HepG2 (cell line): ENCODE results near the gene WDR11. TPM values are rescaled to one million over a fixed set of nuclear protein-coding genes. Genes with fewer than 3 reads are reported as not detected.

Experiments used
- ATAC-seq: fragments of 200-7000 bp; cut with Tn5 transposase; 3 replicates; pipeline ENCODE4 v1.9.1; 2020; ENCODE audit warnings: mild to moderate bottlenecking, moderate library complexity
- BruUV-seq: library from RNA; stranded (reverse); fragments of 400-500 nt; replicated peaks from 2 replicates; lab custom pipeline; 2021; lab: Mats Ljungman, UMichigan
- CTCF ChIA-PET: fragments of 300-600 bp; formaldehyde crosslinking; extraction: SDS; loops from one replicate; lab custom pipeline; 2021; ENCODE audit warnings: low total read pairs, inconsistent platforms, low intra/inter-chr PET ratio; lab: Yijun Ruan, JAX
- POLR2A ChIA-PET: fragments of 350-600 bp; sonication (Branson Sonifier 250); formaldehyde crosslinking; loops from one replicate; lab custom pipeline; 2020; ENCODE audit warnings: antibody characterized with exemption, inconsistent platforms; lab: Yijun Ruan, JAX
- DNase-seq: peaks from one replicate; pipeline ENCODE4 v3.0.0-alpha.2; 2015; ENCODE audit warnings: low spot score
- FAIRE-seq: peaks from 3 replicates; lab custom pipeline; 2011; peaks lifted over from hg19 to GRCh38; lab: Jason Lieb, UNC
- H2AFZ ChIP-seq: one replicate; pipeline ENCODE4 v1.6.1; 2011; ENCODE audit warnings: low read length, inconsistent platforms
- H3K27ac ChIP-seq: fragments of 300-600 bp; 3 replicates; pipeline ENCODE4 v1.8.0; 2011; ENCODE audit warnings: mixed run types, mild to moderate bottlenecking, mixed read lengths, low read length, inconsistent platforms; ENCODE audit not compliant: insufficient read depth; ENCODE audit errors: extremely low read length
- H3K27me3 ChIP-seq, 2 experiments: fragments of 200-600 bp in 1 of 2; 2 replicates in 1 of 2; 3 replicates in 1 of 2; pipeline versions ENCODE4 v1.6.0 to v1.8.0; 2011; ENCODE audit warnings: low read length in 2 of 2, mild to moderate bottlenecking in 2 of 2, moderate library complexity in 2 of 2, inconsistent platforms in 1 of 2; ENCODE audit not compliant: insufficient read depth in 2 of 2, control insufficient read depth in 1 of 2
- H3K36me3 ChIP-seq, 2 experiments: fragments of 200-600 bp in 1 of 2; replicated peaks in 1 of 2; 2 replicates in 1 of 2; 3 replicates in 1 of 2; pipeline versions ENCODE4 v1.5.1 to v1.8.0; 2011; ENCODE audit warnings: low read length in 2 of 2, inconsistent platforms in 1 of 2; ENCODE audit not compliant: insufficient read depth in 2 of 2, control insufficient read depth in 1 of 2
- H3K4me1 ChIP-seq: 2 replicates; pipeline ENCODE4 v1.5.1; 2012; ENCODE audit warnings: low read length, inconsistent platforms; ENCODE audit not compliant: insufficient read depth
- H3K4me2 ChIP-seq: 2 replicates; pipeline ENCODE4 v1.6.0; 2011; ENCODE audit warnings: low read depth, low read length, inconsistent platforms
- H3K4me3 ChIP-seq, 3 experiments: fragments of 200-600 bp in 1 of 3; sonication (generic), shearing (Covaris generic) in 1 of 3; replicated peaks in 1 of 3; 2 replicates each; pipeline ENCODE4 v1.5.1; 2011 to 2016; ENCODE audit warnings: low read length in 3 of 3, inconsistent platforms in 2 of 3, low read depth in 2 of 3, mild to moderate bottlenecking in 2 of 3, control low read depth in 1 of 3, mixed read lengths in 1 of 3; ENCODE audit not compliant: insufficient read depth in 1 of 3
- H3K79me2 ChIP-seq: one replicate; pipeline ENCODE4 v1.6.1; 2011; ENCODE audit warnings: low read length, inconsistent platforms; ENCODE audit not compliant: insufficient read depth
- H3K9ac ChIP-seq: 2 replicates; pipeline ENCODE4 v1.6.0; 2011; ENCODE audit warnings: mild to moderate bottlenecking, low read depth, low read length, inconsistent platforms; ENCODE audit not compliant: insufficient read depth
- H3K9me3 ChIP-seq: 2 replicates; pipeline ENCODE4 v1.5.1; 2012; ENCODE audit warnings: mild to moderate bottlenecking, low read length
- H4K20me1 ChIP-seq: 2 replicates; pipeline ENCODE4 v1.6.0; 2011; ENCODE audit warnings: inconsistent platforms, mild to moderate bottlenecking, low read length, moderate library complexity; ENCODE audit not compliant: insufficient read depth
- FLYWCH1 ChIP-seq: sonication (generic); formaldehyde crosslinking; IDR thresholded peaks from 2 replicates; pipeline ENCODE4 v1.8.1; 2023; ENCODE audit warnings: mild to moderate bottlenecking, missing genetic modification reagents
- IRF2 ChIP-seq: IDR thresholded peaks from 2 replicates; pipeline ENCODE4 v1.6.1; 2018; ENCODE audit warnings: missing genetic modification reagents, missing compliant biosample characterization
- MAFF ChIP-seq: IDR thresholded peaks from 2 replicates; pipeline ENCODE4 v1.6.1; 2011; ENCODE audit warnings: low read depth, low read length, improper control_type of control experiment
- MAFK ChIP-seq, 2 experiments: IDR thresholded peaks in 1 of 2; conservative IDR thresholded peaks in 1 of 2; 2 replicates each; pipeline ENCODE4 v1.6.1; 2011; ENCODE audit warnings: improper control_type of control experiment in 2 of 2, low read length in 2 of 2
- RARA ChIP-seq: IDR thresholded peaks from 2 replicates; pipeline ENCODE4 v1.6.1; 2016; ENCODE audit warnings: missing genetic modification reagents, missing compliant biosample characterization
- ZNF232 ChIP-seq: sonication (generic); formaldehyde crosslinking; IDR thresholded peaks from 2 replicates; pipeline ENCODE4 v1.4.0; 2020; ENCODE audit warnings: missing genetic modification reagents, borderline replicate concordance
- ZNF251 ChIP-seq: sonication (generic); formaldehyde crosslinking; IDR thresholded peaks from 2 replicates; pipeline ENCODE4 v1.9.0; 2021; ENCODE audit warnings: mild to moderate bottlenecking, missing genetic modification reagents
- ZNF772 ChIP-seq: sonication (generic); formaldehyde crosslinking; IDR thresholded peaks from 2 replicates; pipeline ENCODE4 v1.5.0; 2020; ENCODE audit warnings: mild to moderate bottlenecking, missing genetic modification reagents
- WGBS: methylation state at CpG from one replicate; pipeline ENCODE4 v1.1.6; 2017; ENCODE audit warnings: low lambda C conversion rate; 5-methylcytosine and 5-hydroxymethylcytosine counted together
- in situ Hi-C: cut with HindIII; loops from 2 replicates; pipeline ENCODE4 v1.10.0; 2017; ENCODE audit warnings: low pct_unique_long_range_greater_than_20kb; ENCODE audit not compliant: extremely low pct_ligation_motif_present
- intact Hi-C: fragments of 100-400 bp; cut with micrococcal nuclease; formaldehyde crosslinking; loops from one replicate; pipeline ENCODE4 v1.10.0; 2022; ENCODE audit not compliant: unreplicated experiment
- polyA plus RNA-seq, 8 experiments: library from polyadenylated mRNA; depleted of rRNA in 3 of 8; stranded (reverse) in 7 of 8; unstranded in 1 of 8; fragments of >200 nt; fragmentation: Illumina TruSeq in 4 of 8; extraction: Trizol in 4 of 8; gene quantifications; 2 replicates each; pipeline versions ENCODE4 v1.2.1 to v1.2.3, GENCODE V29; 2011 to 2016; ENCODE audit warnings: low read depth in 4 of 8, missing spikeins in 1 of 8, mixed read lengths in 1 of 8; ENCODE audit not compliant: insufficient read depth in 1 of 8
- total RNA-seq, 5 experiments: library from RNA; depleted of rRNA; stranded (reverse); fragments of >200 nt; fragmentation: Illumina TruSeq; extraction: Trizol; gene quantifications; 2 replicates each; pipeline ENCODE4 v1.2.3, GENCODE V29; 2016; ENCODE audit warnings: low read depth in 1 of 5

WDR11 gene
- total and polyA plus RNA-seq, 2 of the 13 experiments (the other 11 are each of a cell fraction or from before 2014, with no cell fraction given), result 38.0 to 45.2 TPM

GRCh38 chr10:120825878-120826769, 25.0 kb upstream of the WDR11 start:
- Histone ChIP-seq H4K20me1 (no peaks in the 10 kb centered on the region; the same call in 1 of the 2 replicates), H3K4me2 (no peak overlapping the region), H3K9me3 (no peaks in the 10 kb centered on the region), H3K4me1 (peaks cover 6% of the 10 kb centered on the region; the same call in 1 of the 2 replicates), H3K27me3 (peaks cover 0 to 2% of the 10 kb centered on the region in 2 experiments; a peak in 1 of 5 replicates), H3K9ac (no peak overlapping the region), H3K79me2 (no peaks in the 10 kb centered on the region), H2AFZ (no peak overlapping the region), H3K4me3 (no peak overlapping the region), H3K36me3 (no peaks in the 10 kb centered on the region), H3K27ac (no peak overlapping the region)
- WGBS, result 22% methylated on average over 3 of the region's 3 CpGs
- in situ Hi-C loops (no loop called here), intact Hi-C loops (no loop called here)
- DNase-seq (no peak), FAIRE-seq (no peak), ATAC-seq (no peak)
- no peak for TF ChIP-seq ZNF251 (CRISPR knock-in tag)
- peak; percentile 38 to 83; a peak in 2 of 4 replicates for TF ChIP-seq MAFK (conservative IDR thresholded peaks at IDR 0.05 in 1 of 2, IDR thresholded peaks at IDR 0.05 in 1 of 2; ENCODE audit: low read length in 2 of 2)
- peak; percentile 76 for TF ChIP-seq MAFF
- no TSS peak for BruUV-seq
- CTCF ChIA-PET, result no interaction called here
- POLR2A ChIA-PET, result no interaction called here

GRCh38 chr10:120827251-120827875, 23.8 kb upstream of the WDR11 start:
- Histone ChIP-seq H3K4me2 (no peak overlapping the region), H3K27me3 (no peaks in the 10 kb centered on the region), H3K4me3 (no peak overlapping the region), H3K36me3 (no peaks in the 10 kb centered on the region), H3K9me3 (no peaks in the 10 kb centered on the region), H3K79me2 (no peaks in the 10 kb centered on the region), H3K9ac (no peak overlapping the region), H3K4me1 (peaks cover 6% of the 10 kb centered on the region; the same call in 1 of the 2 replicates), H3K27ac (no peak overlapping the region), H2AFZ (no peak overlapping the region), H4K20me1 (no peaks in the 10 kb centered on the region; the same call in 1 of the 2 replicates)
- WGBS, result 14% methylated on average over 4 of the region's 5 CpGs
- CTCF ChIA-PET, result no interaction called here
- no TSS peak for BruUV-seq
- in situ Hi-C loops (no loop called here), intact Hi-C loops (no loop called here)
- no peak for DNase-seq
- POLR2A ChIA-PET, result no interaction called here
- ATAC-seq, result no peak
- no peak for TF ChIP-seq RARA (CRISPR knock-in tag)
- no peak for TF ChIP-seq IRF2
- no peak for TF ChIP-seq ZNF772 (CRISPR knock-in tag)
- TF ChIP-seq FLYWCH1 (CRISPR knock-in tag), result no peak
- no peak for TF ChIP-seq ZNF232
- no peak for FAIRE-seq
